Cardiac fibroblast (primary cell): ENCODE data around the gene TM6SF1.
"Not testable (repeated sequence)": the region's sequence is repeated elsewhere in the genome, so short reads cannot be mapped to it uniquely, and the experiment has no call there.

Experiments
- DNase-seq, 2 donors: peaks; one replicate each; pipeline versions ENCODE4 v3.0.0 to v3.0.0-alpha.2; 2010; ENCODE audit warnings: low read depth in 2 of 2
- H3K4me3 ChIP-seq, 2 donors: replicated peaks in 1 of 2; 1 replicate in 1 of 2; 2 replicates in 1 of 2; pipeline ENCODE4 v1.5.1; 2011; ENCODE audit warnings: low read depth in 2 of 2, low read length in 2 of 2, mild to moderate bottlenecking in 2 of 2, moderate library complexity in 1 of 2
- TF ChIP-seq, protein P1 (sequence below): IDR thresholded peaks from one replicate; pipeline ENCODE4 v1.5.1; 2011; ENCODE audit warnings: low read depth, mild to moderate bottlenecking, low read length, inconsistent platforms

TM6SF1 gene

GRCh38 chr15:83065431-83065830 lies 42.0 kb upstream of the TM6SF1 start:
- TF ChIP-seq, protein P1, sequence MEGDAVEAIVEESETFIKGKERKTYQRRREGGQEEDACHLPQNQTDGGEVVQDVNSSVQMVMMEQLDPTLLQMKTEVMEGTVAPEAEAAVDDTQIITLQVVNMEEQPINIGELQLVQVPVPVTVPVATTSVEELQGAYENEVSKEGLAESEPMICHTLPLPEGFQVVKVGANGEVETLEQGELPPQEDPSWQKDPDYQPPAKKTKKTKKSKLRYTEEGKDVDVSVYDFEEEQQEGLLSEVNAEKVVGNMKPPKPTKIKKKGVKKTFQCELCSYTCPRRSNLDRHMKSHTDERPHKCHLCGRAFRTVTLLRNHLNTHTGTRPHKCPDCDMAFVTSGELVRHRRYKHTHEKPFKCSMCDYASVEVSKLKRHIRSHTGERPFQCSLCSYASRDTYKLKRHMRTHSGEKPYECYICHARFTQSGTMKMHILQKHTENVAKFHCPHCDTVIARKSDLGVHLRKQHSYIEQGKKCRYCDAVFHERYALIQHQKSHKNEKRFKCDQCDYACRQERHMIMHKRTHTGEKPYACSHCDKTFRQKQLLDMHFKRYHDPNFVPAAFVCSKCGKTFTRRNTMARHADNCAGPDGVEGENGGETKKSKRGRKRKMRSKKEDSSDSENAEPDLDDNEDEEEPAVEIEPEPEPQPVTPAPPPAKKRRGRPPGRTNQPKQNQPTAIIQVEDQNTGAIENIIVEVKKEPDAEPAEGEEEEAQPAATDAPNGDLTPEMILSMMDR = no peak
- H3K4me3 ChIP-seq = peak overlapping the region; percentile 63 to 81
- no peak for DNase-seq

GRCh38 chr15:83066034-83066733 lies 41.3 kb upstream of the TM6SF1 start:
- peak overlapping the region; percentile 63 to 81 for H3K4me3 ChIP-seq
- TF ChIP-seq, protein P1 = no peak
- DNase-seq = no peak

DNA sequence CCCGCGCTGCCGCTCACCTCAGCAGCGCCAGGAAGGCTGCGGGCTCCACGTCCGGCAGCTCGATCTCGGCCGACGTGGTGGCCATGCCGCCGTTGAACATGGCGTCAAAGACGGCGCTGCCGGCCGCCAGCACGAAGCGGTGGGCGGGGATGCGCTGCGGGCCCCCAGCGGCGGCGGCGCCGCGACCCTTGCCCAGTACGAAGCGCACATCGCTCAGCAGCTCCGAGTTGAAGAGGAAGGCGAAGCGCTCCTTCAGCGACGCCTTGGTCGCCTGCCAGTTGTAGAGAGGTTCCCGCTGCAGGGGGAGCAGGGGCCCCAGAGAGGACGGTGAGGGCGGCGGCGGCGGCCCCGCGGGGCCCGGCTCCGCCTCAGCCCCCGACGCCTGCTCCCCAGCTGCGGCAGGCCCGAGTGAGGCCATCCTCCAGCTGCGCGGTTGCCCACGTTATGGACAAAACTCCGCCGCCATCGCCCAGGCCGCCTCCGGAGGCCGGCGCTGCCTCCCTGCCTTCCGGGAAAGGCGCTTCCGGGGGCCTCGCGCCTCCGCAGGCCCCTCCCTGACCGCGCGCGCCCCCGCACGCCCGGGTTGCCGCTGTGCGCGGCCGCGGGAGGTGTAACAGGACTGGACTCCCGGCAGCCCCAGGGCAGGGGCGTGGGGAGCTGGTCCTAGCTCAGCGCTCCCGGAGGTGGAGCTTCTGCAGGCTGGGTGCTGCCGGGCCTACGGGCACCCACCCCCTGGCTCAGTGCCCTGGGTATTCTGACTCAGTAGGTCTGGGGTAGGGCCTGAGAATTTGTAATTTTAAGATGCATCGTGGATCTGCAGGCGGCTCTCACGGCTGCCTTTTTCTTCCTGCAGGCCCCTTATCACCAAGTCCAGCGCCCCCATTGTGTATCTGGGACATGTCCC lies 40.5 kb upstream of the TM6SF1 start, which contains the start of gene BTBD1:
BTBD1 (minus strand) TSS at position 519 of the 904 bp plus-strand sequence; CDS start at position 418, 101 bp downstream.
- DNase-seq = peak; percentile 97 to 98
- H3K4me3 ChIP-seq = peak within 1 kb of the TSS; percentile 63 to 81

DNA sequence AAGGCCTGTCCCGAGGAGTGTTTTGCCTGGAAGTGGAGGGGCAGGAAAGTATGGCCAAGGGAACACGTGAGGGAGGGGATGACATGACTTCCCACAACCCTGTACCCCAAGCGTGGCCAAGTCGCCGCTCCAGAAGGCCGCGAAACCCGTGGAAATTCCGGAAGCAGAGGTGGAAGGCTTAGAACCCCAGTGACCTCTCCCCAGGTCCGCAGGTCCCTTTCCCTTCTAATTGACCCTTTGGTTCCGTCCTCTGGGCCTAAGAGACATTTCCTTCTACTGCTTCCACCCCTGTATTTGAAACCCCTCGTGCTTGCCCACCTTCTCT lies 39.8 kb upstream of the TM6SF1 start:
- peak overlapping the region; percentile 28 to 29 for H3K4me3 ChIP-seq
- TF ChIP-seq, protein P1 = no peak

More for the DNA sequence above, 40.5 kb upstream of the TM6SF1 start, which contains the start of gene BTBD1:
- TF ChIP-seq, protein P1 = no peak

GRCh38 chr15:83068054-83068453 lies 39.4 kb upstream of the TM6SF1 start:
- no peak overlapping the region for H3K4me3 ChIP-seq
- TF ChIP-seq, protein P1 = no peak
- no peak for DNase-seq

More for the DNA sequence above, 39.8 kb upstream of the TM6SF1 start:
- DNase-seq = no peak

DNA sequence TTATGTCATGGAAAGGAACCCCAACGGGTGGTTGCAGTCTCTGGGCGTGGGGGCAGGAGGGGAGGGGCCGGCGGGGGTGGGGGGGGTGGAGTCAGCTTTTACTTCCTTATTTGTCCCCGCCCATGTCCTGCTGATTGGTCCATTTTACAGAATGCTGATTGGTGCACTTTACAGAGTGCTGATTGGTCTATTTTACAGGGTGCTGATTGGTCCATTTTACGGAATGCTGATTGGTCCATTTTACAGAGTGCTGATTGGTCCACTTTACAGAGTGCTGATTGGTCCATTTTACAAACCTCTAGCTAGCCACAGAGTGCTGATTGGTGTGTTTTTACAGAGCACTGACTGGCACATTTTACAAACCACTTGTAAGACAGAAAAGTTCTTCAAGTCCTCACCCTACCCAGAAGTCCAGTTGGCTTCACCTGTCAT lies 38.2 kb upstream of the TM6SF1 start:
- not testable (repeated sequence) for H3K4me3 ChIP-seq
- peak; percentile 15 to 62 for DNase-seq
